CD14-positive monocyte (primary cell): ENCODE results near the gene TPP2. TPM values are rescaled to one million over a fixed set of nuclear protein-coding genes. Genes with fewer than 3 reads are reported as not detected.

Experiments
- DNase-seq, 3 donors: peaks; one replicate each; pipeline ENCODE4 v3.0.0-alpha.2; 2011 to 2022
- H2AFZ ChIP-seq: 2 replicates; pipeline ENCODE4 v1.6.0; 2012; ENCODE audit warnings: mild to moderate bottlenecking, low read depth, low read length, inconsistent platforms; ENCODE audit not compliant: insufficient read depth, poor library complexity, severe bottlenecking
- H3K27ac ChIP-seq, 2 donors: 1 replicate in 1 of 2; 2 replicates in 1 of 2; pipeline ENCODE4 v1.5.1; 2012 to 2013; ENCODE audit warnings: low read length in 2 of 2, control low read depth in 1 of 2, inconsistent platforms in 1 of 2, low read depth in 1 of 2, mild to moderate bottlenecking in 1 of 2
- H3K27me3 ChIP-seq, 2 donors: one replicate each; pipeline versions ENCODE4 v1.6.0 to v1.6.1; 2011 to 2013; ENCODE audit warnings: low read length in 2 of 2; ENCODE audit not compliant: control insufficient read depth in 2 of 2, insufficient read depth in 2 of 2
- H3K36me3 ChIP-seq, 2 donors: replicated peaks in 1 of 2; 1 replicate in 1 of 2; 2 replicates in 1 of 2; pipeline versions ENCODE4 v1.5.1 to v1.6.1; 2012 to 2013; ENCODE audit warnings: low read length in 2 of 2, control low read depth in 1 of 2, inconsistent platforms in 1 of 2, mild to moderate bottlenecking in 1 of 2; ENCODE audit not compliant: insufficient read depth in 2 of 2, control insufficient read depth in 1 of 2
- H3K4me1 ChIP-seq, 2 donors: 1 replicate in 1 of 2; 2 replicates in 1 of 2; pipeline versions ENCODE4 v1.5.1 to v1.6.1; 2012 to 2013; ENCODE audit warnings: low read length in 2 of 2, control low read depth in 1 of 2, inconsistent platforms in 1 of 2, mild to moderate bottlenecking in 1 of 2, moderate library complexity in 1 of 2; ENCODE audit not compliant: insufficient read depth in 2 of 2, control insufficient read depth in 1 of 2
- H3K4me2 ChIP-seq: replicated peaks from 2 replicates; pipeline ENCODE3; 2012; ENCODE audit warnings: low read length, moderate library complexity, mild to moderate bottlenecking; ENCODE audit not compliant: poor library complexity, severe bottlenecking; ENCODE audit errors: extremely low read depth
- H3K4me3 ChIP-seq, 3 experiments: fragments of 200-600 bp in 1 of 3; sonication (generic) in 1 of 3; replicated peaks in 1 of 3; 1 replicate in 2 of 3; 2 replicates in 1 of 3; pipeline ENCODE4 v1.5.1; 2011 to 2013; ENCODE audit warnings: low read length in 3 of 3, mild to moderate bottlenecking in 3 of 3, control low read depth in 2 of 3, low read depth in 2 of 3, inconsistent platforms in 1 of 3, moderate library complexity in 1 of 3
- H3K79me2 ChIP-seq: 2 replicates; pipeline ENCODE4 v1.6.0; 2012; ENCODE audit warnings: mild to moderate bottlenecking, control low read depth, inconsistent platforms, low read length, moderate library complexity; ENCODE audit not compliant: insufficient read depth
- H3K9ac ChIP-seq: 2 replicates; pipeline ENCODE4 v1.6.0; 2017; ENCODE audit warnings: low read length, mild to moderate bottlenecking; ENCODE audit not compliant: insufficient read depth, poor library complexity, severe bottlenecking
- H3K9me3 ChIP-seq, 2 donors: replicated peaks in 1 of 2; 1 replicate in 1 of 2; 2 replicates in 1 of 2; pipeline versions ENCODE4 v1.5.1 to v1.6.1; 2012 to 2013; ENCODE audit warnings: low read length in 2 of 2, control low read depth in 1 of 2; ENCODE audit not compliant: control insufficient read depth in 1 of 2, insufficient read depth in 1 of 2
- H4K20me1 ChIP-seq: 2 replicates; pipeline ENCODE4 v1.6.0; 2012; ENCODE audit warnings: mild to moderate bottlenecking, low read length, control low read depth, moderate library complexity; ENCODE audit not compliant: insufficient read depth
- H3K27ac Mint-ChIP-seq, 7 donors: one replicate each; pipeline ENCODE4 v1.8.0; 2020; ENCODE audit warnings: mild to moderate bottlenecking in 7 of 7, mixed read lengths in 7 of 7, moderate library complexity in 6 of 7, inconsistent platforms in 2 of 7
- H3K27me3 Mint-ChIP-seq, 3 donors: one replicate each; pipeline ENCODE4 v1.8.0; 2021 to 2022; ENCODE audit warnings: low read depth in 3 of 3, mild to moderate bottlenecking in 3 of 3, mixed read lengths in 3 of 3, moderate library complexity in 3 of 3, inconsistent platforms in 1 of 3
- H3K36me3 Mint-ChIP-seq, 2 donors: one replicate each; pipeline ENCODE4 v1.8.0; 2020; ENCODE audit warnings: mixed read lengths in 2 of 2, inconsistent platforms in 1 of 2, mild to moderate bottlenecking in 1 of 2
- H3K4me1 Mint-ChIP-seq: one replicate; pipeline ENCODE4 v1.8.0; 2020; ENCODE audit warnings: mild to moderate bottlenecking, mixed read lengths
- H3K4me3 Mint-ChIP-seq, 2 donors: one replicate each; pipeline ENCODE4 v1.8.0; 2020; ENCODE audit warnings: mild to moderate bottlenecking in 2 of 2, mixed read lengths in 2 of 2, moderate library complexity in 1 of 2
- H3K9me3 Mint-ChIP-seq, 7 donors: one replicate each; pipeline ENCODE4 v1.8.0; 2020 to 2022; ENCODE audit warnings: mixed read lengths in 7 of 7, mild to moderate bottlenecking in 6 of 7, moderate library complexity in 6 of 7, inconsistent platforms in 2 of 7
- CTCF ChIP-seq: fragments of 200-600 bp; IDR thresholded peaks from one replicate; pipeline ENCODE4 v1.8.0; 2022; ENCODE audit warnings: antibody characterized with exemption, mild to moderate bottlenecking
- WGBS: methylation state at CpG from one replicate; pipeline ENCODE4 v1.1.5; 2013; ENCODE audit warnings: missing lambda C conversion rate; ENCODE audit not compliant: insufficient coverage; 5-methylcytosine and 5-hydroxymethylcytosine counted together
- intact Hi-C, 2 donors: fragments of 100-400 bp; cut with micrococcal nuclease; formaldehyde crosslinking; loops; one replicate each; pipeline versions ENCODE4 v1.15.0 to v1.15.1; 2023
- polyA plus RNA-seq, 3 donors: library from polyadenylated mRNA; depleted of rRNA in 1 of 3; unstranded in 2 of 3; stranded (reverse) in 1 of 3; fragments of 300-500 nt in 2 of 3; fragments of >200 nt in 1 of 3; fragmentation: Illumina TruSeq in 2 of 3; gene quantifications; 1 replicate in 2 of 3; 2 replicates in 1 of 3; pipeline ENCODE4 v1.2.3, GENCODE V29; 2012 to 2021

The TPP2 gene
- polyA plus RNA-seq, 3 donors, result 18.0 to 39.7 (median 26.0) TPM

- intact Hi-C loops, result loop anchor here (2.0 to 10.0 kb wide), 3 partner anchors 178 to 250 kb away; partner anchors contain the start of genes ERCC5 (in 2 of the 2) and TEX30 (in 1 of the 2)
- peak overlapping the region; percentile 98 for H3K9ac ChIP-seq
- H3K27ac Mint-ChIP-seq, result peak overlapping the region; percentile 95 to 100 (median 99)
- H3K4me2 ChIP-seq, result peak overlapping the region; percentile 83
- peaks cover 14 to 17% of the 10 kb centered on the region in 2 donors for H3K36me3 Mint-ChIP-seq
- H3K36me3 ChIP-seq, result no peaks in the 10 kb centered on the region
- peak overlapping the region; percentile 94 to 98 for H3K4me3 Mint-ChIP-seq
- H3K4me1 ChIP-seq, result peaks cover 41 to 52% of the 10 kb centered on the region in 2 donors
- H4K20me1 ChIP-seq, result peaks cover 49% of the 10 kb centered on the region
- no peak for TF ChIP-seq CTCF
- peak; percentile 9 to 30 (median 19) for DNase-seq
- peaks cover 58% of the 10 kb centered on the region for H3K4me1 Mint-ChIP-seq
- no peaks in the 10 kb centered on the region for H3K27me3 ChIP-seq
- peak overlapping the region; percentile 67 to 99 (median 87) for H3K4me3 ChIP-seq
- peak overlapping the region; percentile 96 to 100 for H3K27ac ChIP-seq
- H3K9me3 Mint-ChIP-seq, result no peaks in the 10 kb centered on the region
- peaks cover 0 to 2% (median 0%) of the 10 kb centered on the region in 3 donors for H3K27me3 Mint-ChIP-seq
- WGBS, result 0% methylated on average over 50 of the region's 67 CpGs
- peaks cover 71% of the 10 kb centered on the region for H3K79me2 ChIP-seq
- H2AFZ ChIP-seq, result peak overlapping the region; percentile 52
- H3K9me3 ChIP-seq, result no peaks in the 10 kb centered on the region
These were observed 509 bp downstream of the TPP2 start for GRCh38 chr13:102597029-102597961.

GRCh38 chr13:102598061-102598460 lies 1.3 kb downstream of the TPP2 start:
- H3K27ac ChIP-seq, result peak overlapping the region in 1 of 2 donors; percentile 100
- Mint-ChIP-seq H3K36me3 (peaks cover 20 to 25% of the 10 kb centered on the region in 2 donors), H3K27me3 (peaks cover 0 to 2% (median 0%) of the 10 kb centered on the region in 3 donors), H3K27ac (peak overlapping the region in 6 of 7 donors; percentile 66 to 99 (median 93)), H3K4me1 (peaks cover 55% of the 10 kb centered on the region), H3K4me3 (peak overlapping the region; percentile 94 to 98), H3K9me3 (no peaks in the 10 kb centered on the region)
- peaks cover 34 to 44% of the 10 kb centered on the region in 2 donors for H3K4me1 ChIP-seq
- no peaks in the 10 kb centered on the region for H3K27me3 ChIP-seq
- 0% methylated on average over 4 of the region's 6 CpGs for WGBS
- H3K36me3 ChIP-seq, result peaks cover 2 to 5% of the 10 kb centered on the region in 2 donors
- peak overlapping the region; percentile 83 for H3K4me2 ChIP-seq
- peak overlapping the region; percentile 98 for H3K9ac ChIP-seq
- H3K9me3 ChIP-seq, result no peaks in the 10 kb centered on the region
- peak overlapping the region; percentile 52 for H2AFZ ChIP-seq
- intact Hi-C loops, result loop anchor here in 1 of 2 donors (5.0 to 10.0 kb wide), 2 partner anchors 177 to 249 kb away; partner anchors contain the start of genes ERCC5 and TEX30
- no peak for DNase-seq
- no peak for TF ChIP-seq CTCF
- H3K4me3 ChIP-seq, result peak overlapping the region; percentile 67 to 99 (median 87)
- peaks cover 78% of the 10 kb centered on the region for H3K79me2 ChIP-seq
- H4K20me1 ChIP-seq, result peaks cover 57% of the 10 kb centered on the region
